ENCODE measurements around the gene MICAL1.

- no peak for TF ChIP-seq CTCF (IDR thresholded peaks at IDR 0.05)
- no peak for TF ChIP-seq EZH2 (IDR thresholded peaks at IDR 0.05; ENCODE audit: borderline replicate concordance, insufficient read depth, low read depth, low read length, poor library complexity, severe bottlenecking)
Observed at GRCh38 chr6:109488001-109488400, 32.4 kb upstream of the MICAL1 start.

All from B cell (primary cell).